ENCODE results near the gene RSPRY1.
A peak's percentile ranks its signal among the peaks of the same experiment; 100 is the strongest.
"Not testable (repeated sequence)": the region's sequence is repeated elsewhere in the genome, so short reads cannot be mapped to it uniquely, and the experiment has no call there.

The RSPRY1 gene

DNA sequence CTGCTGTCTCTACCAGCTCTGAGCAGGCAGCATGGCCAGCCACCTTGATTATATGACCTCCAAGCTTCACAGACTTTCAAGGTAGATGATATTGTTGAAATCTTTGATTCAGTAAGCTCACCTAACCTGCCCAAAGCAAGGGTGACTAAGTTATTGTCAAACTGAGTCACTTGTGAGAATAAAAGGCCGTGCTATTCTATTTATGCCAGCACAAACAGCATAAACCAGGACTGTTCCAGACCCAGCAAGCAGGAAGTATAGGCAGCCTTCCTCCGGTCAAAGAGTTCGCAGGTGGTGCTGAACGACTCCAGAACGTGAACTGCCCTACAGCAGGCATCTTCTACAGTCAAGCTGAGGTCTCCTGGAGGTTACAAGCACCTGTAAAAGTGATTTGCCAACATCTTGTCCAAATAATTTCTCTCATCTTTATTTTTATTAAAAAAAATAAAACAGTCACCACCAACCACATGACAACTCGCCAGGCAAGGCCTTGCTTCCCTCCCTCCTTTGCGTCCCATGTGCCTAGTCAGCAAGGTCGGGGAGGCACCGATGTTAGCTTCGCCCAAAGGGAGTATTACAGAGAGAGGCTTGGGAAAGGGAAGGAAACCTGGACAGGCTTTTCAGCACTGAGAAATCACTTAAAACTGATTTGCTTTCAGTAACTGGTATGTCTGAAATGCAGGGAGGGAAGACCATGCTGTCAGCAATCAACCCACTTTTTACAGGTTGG is 69.7 kb downstream of the RSPRY1 start:
- no peak for DNase-seq (ENCODE audit: low read depth in 2 of 2)

DNA sequence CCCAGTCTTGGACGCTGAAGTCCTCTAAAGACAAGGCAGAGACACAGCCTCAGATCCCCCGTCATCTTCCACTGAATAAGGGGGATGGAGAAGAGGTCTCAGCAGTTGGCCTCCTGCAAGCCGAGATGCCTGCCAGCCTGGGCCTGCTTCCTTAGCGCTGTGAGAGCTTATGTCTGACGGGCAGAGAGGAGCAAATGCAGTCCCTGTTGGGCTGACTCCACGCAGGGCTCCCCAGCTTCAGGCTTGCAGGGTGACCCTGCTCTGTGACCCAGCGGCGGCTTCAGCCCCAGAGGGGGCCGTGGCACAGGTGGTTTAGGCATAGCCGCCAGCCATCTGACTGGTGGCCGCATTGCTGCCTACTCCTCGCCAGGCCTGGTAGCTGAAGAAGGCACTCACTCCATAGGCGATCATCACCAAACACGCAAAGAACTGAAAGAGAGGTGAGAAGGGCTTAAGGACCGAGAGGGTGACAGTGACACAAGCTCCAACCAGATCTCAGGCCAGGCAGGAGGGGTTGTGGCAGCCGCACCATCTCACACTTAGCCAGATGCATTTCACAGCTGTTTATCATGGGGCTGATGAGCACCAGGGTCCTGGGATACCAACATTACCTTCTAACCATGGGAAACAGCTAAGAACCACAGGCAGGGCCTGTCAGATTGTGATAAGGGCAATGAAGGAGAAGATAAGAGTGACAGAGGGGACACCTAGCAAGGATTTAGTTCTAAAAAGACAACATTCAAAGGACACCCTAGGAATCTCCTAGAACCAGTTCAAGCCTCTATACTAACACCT is 70.7 kb downstream of the RSPRY1 start:
- DNase-seq (ENCODE audit: low read depth in 2 of 2): no peak

DNA sequence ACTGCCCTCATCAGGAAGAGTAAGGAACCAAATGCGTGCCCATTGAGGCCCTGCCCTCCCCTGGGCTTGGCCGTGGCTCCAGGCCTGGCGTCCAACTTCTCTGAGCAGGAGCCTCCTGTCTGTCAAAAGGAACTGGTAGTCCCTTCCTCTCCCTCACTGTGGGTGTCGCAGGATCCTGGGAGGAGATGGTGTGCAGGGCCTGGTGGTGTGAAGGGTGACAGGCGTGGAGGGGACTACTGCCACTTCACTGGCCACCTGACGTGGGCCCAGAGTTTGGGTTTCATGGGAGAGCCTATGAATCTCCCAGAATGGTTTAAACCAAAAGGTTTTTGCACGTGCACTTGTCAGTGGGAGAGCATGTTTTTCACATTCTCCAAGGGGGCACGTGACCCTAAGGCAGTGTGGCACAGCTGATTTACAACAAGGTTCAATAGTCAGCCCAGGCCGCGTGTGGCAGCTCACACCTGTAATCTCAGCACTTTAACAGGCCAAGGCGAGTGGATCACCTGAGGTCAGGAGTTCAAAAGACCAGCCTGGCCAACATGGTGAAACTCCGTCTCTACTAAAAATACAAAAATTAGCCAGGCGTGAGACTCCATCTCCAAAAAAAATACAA is 71.4 kb downstream of the RSPRY1 start:
- DNase-seq (ENCODE audit: low read depth in 2 of 2): no peak

DNA sequence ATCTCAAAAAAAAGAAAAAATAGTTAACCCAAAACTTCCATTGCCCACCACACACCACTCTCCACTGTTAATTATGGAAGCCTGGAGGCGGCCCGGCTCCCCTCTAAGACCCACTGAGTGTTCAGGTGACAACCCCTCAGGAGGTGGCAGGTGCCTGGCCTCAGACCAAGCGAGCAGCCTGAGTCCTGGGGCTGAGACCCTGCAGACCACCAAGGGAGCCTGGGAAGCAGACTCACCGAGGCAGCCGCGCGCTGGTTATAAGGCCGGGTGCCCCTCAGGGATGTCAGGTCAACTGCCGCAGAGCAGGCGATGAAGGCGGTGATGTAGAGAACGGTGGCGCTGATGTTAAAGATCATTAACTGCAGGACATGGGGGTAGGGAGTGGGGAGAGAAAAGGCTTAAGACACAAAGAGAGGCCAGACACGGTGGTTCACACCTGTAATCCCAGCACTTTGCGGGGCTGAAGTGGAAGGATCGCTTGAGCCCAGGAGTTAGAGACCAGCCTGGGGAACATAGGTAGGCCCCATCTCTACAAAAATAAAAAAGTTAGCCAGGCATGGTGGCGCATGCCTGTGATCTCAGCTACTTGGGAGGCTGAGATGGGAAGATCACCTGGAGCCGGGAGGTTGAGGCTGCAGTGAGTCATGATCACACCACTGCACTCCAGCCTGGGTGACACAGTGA is 72.2 kb downstream of the RSPRY1 start:
- DNase-seq (ENCODE audit: low read depth in 2 of 2): no peak

DNA sequence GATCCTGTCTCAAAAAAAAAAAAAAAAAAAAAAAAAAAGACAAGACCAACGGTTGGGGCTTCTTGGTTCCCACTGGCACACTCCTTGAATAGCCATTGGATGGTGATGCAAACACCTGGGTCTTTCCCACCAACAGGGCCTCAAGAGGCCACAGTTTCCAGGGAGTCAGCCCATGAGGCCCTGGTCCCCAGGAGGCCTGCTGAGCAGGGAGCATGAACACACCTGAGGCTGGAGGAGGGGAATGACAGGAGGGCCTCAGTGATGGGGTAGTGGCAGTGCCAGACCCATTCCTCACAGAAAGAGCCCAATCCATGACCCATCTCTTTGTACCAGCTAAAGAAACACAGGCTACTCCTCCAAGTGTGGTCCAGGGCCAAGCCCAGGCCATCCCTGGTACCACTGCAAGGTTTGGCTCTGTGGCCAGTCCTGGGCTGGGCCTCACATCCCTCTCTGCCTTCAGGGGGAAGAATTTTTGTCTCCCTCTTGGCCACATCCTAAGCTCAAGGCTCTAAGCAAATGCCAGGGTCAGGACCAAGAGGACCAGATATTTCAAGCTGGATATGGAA is 72.9 kb downstream of the RSPRY1 start:
- DNase-seq (ENCODE audit: low read depth in 2 of 2): no peak

DNA sequence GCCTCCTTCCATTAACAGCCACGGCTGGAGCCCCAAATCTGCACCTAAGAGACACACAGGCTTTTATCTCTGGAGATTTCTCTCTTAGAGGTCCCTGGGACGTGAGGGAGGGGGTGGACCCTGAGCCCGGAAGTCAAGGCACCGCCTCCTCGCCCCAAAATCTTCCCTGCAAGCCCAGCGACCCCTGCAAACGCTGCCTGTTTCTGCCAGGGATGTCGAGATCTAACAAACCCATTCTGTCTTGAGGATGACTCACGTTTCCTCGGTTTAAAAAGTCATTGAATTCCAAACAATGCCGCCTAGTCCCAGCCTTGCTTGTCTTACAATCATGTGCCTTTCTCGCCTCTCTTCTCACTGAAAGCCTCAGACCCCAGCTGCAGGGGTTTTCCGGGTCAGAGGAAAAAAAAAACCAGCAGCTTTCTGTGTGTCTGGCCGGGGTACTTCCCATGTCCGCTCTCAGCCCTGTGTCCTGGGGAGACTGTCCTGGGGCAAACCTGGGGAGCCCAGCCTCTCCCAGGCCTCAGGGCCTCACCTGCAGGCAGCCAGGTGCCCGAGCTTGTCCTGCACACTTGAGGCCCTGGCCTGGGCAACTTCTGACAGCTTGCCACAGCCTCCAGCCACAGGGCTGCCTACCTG is 74.3 kb downstream of the RSPRY1 start:
- peak in 1 of 2 donors; percentile 8 for DNase-seq (ENCODE audit: low read depth in 2 of 2)

DNA sequence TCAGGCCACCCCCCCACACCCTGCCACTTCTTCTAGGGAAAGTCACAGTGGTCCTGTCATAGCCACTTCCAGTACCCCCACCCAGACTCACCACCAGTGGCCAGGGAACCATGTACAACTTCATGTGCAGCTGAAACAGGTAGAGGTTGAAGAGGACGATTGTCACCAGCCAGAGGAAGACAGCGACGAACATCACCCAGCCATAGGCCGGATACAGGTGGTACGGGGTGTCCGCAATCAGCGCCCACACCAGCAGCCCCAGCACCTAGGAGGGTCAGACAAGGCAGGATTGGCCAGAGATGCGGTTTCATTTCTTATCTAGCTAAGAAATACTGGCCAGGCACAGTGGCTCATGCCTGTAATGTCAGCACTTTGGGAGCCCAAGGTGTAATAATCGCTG is 75.7 kb downstream of the RSPRY1 start:
- DNase-seq (ENCODE audit: low read depth in 2 of 2): no peak

DNA sequence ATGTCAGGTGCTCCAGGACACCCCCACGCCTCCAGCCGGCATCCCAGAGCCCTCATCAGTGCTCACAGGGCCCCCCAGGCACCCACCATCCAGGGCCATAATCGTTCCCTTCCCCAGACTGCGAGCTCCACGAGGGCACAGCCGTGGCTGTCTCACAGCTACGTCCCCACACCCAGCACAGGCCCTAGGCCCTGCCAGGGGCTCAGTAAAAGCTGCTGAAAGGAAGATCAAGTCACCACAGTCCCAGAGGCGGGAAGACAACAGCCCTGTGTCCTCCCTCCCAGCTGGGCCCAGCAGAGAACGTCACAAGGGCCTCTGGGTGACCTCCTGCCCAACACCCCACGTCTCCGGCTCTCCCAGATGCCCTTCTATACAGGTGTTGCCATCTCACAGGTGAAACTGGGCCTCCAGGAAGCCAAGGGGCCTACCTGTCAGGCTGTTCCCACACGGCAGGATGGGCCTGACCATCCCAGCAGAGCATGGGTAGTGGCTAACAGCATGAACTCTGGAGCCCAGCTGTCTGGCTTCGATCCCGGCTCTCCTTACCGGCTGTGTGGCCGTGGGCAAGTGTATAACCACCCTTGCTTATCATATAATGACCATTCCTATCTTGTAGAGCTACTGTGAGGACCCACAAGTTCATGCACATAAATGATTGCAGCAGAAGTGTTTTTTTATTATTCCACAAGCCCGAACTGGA is 76.9 kb downstream of the RSPRY1 start:
- DNase-seq (ENCODE audit: low read depth in 2 of 2): no peak

DNA sequence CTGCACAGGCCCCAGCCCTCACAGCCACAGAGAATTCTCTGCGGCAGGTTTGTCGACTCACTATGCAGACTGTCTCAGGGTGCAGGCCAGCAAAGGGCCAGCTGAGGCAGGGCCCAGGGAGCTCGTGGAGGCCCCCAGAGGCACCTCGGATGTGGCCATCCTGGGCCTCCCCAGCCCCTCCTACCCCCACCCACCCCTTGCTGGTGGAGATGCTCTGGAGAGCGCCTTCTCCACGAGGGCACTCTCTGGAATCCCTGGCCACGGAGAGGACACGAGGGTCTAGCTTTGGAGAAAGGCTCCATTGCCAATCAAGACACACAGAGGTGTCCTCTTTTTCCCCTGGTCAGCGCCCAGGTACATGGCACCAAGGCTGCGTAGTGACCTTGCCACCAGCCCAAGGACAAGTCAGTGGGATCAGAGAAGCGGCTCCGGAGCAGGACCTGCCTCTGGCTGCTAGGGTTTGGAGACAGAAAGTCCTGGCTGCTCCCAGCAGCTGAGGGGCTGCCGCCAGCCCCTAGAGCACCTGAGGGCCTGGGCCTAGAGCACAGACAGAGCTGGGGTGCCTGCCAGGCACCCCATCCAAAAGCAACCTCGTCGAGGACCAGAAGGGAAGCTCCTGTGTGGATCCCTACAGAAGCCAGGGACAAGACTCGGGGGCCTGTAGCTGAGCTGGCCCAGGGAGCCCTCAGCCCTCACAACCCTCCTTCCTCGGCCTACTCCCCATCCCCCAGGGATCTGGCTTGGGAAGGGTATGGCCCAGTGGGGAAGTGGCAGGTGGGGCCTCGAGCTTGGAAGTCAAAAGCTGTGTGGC is 77.6 kb downstream of the RSPRY1 start:
- DNase-seq (ENCODE audit: low read depth in 2 of 2): no peak

DNA sequence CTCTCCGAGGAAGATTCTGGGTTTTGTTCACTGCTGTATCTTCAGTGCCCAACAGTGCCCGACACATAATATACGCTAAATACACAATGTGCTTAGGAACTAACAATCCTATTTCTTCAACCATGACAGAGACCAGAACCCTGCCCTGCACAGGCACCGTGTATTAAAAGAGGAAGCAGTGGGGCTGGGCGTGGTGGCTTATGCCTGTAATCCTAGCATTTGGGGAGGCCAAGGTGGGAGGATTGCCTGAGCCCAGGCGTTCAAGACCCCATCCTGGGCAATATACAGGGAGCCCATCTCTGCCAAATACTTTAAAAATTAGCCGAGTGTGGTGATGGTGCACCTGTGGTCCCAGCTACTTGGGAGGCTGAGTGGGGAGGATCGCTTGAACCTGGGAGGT is 78.3 kb downstream of the RSPRY1 start:
- DNase-seq (ENCODE audit: low read depth in 2 of 2): no peak

DNA sequence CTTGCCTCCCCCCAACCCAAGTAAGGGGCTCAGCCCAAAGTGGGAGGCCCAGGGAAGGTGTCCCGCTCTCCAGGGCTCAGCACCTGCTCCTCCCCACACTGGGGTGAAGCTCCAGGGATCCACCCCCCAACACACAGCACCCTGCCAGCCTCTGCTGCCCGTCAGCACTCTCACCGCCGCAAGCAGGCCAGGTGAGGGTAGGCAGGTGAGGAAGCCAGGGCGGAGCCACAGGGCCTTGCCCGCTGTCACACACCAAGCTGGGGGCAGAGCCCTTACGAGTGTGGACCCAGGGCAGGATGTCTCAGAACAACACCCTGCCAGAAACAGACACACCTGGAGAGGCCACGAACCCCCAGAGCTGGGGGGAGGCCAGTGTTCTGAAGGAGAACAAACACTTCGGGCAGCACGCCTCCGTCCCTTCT is 78.8 kb downstream of the RSPRY1 start:
- no peak for DNase-seq (ENCODE audit: low read depth in 2 of 2)

DNA sequence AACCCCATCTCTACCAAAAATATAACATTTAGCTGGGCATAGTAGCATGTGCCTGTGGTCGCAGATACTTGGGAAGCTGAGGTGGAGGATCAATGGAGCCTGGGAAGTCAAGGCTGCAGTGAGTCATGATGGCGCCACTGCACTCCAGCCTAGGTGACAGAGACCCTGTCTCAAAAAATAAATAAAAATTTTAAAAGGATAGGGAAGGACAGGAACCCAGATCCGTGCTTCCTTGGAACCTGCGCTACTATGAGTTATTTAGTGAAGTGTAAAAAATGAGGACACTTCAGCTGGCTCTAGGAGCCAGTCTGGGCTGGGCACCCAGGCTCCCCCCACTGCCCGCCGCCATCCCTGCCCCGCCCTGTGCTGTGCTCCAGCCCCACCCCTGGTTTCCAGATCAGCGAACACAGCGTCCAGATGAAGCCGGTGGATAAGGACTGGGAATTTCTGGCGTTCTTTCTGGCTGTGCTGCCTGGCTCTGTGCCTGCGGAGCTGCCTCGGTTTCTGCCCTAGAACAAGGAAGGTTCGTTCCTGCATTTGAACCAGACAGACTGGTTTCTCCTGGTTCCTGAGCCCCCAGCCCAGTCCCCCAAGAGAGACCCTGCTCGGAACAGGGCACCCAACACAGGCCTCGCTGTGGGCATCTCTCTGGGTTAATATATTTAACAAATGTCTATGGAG is 79.9 kb downstream of the RSPRY1 start:
- no peak for DNase-seq (ENCODE audit: low read depth in 2 of 2)

DNA sequence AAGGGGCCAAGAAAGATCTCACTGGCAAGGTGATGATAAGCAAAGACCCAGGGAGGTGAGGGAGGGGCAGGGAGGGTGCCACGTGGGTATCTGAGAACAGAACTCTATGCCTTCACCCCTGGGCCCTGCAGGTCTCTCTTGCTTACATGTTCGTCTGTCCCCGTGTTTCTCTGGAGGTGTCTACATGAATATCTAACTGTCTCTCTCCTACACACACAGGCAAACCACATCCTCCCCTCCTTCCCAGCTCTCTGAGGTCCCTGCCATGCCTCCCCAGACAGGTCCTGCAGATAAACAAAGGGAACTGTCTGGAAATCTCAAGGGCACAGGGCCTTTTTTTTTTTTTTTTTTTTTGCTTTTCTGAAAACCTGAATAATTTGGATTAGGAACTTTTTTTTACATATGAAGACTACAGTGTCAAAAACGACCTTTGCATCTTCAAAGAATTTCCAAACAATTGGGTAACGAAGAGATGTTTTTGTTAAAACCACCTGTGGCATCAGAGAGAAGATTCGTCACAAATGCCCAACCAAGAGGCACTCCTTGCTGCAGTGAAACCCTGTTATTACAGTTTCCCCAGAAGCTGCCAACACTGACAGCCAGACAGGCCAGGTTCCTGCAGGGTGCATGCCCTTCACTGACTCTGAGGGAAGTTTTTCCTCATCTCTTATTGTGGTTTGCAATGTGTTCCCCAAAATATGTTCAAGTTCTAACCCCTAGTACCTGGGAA is 80.6 kb downstream of the RSPRY1 start:
- DNase-seq (ENCODE audit: low read depth in 2 of 2): no peak

DNA sequence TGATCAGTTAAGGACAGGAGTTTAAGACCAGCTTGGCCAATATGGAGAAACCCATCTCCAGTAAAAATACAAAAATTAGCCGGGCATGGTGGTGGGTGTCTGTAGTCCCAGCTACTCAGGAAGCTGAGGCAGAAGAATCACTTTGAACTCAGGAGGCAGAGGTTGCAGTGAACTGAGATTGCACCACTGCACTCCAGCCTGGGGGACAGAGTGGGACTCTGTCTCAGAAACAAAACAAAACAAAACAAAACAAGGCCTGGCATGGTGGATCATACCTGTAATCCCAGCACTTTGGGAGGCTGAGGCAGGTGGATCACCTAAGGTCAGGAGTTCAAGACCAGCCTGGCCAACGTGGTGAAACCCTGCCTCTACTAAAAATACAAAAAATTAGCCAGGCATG is 81.2 kb downstream of the RSPRY1 start:
- not testable (repeated sequence) for DNase-seq (ENCODE audit: low read depth in 2 of 2)

DNA sequence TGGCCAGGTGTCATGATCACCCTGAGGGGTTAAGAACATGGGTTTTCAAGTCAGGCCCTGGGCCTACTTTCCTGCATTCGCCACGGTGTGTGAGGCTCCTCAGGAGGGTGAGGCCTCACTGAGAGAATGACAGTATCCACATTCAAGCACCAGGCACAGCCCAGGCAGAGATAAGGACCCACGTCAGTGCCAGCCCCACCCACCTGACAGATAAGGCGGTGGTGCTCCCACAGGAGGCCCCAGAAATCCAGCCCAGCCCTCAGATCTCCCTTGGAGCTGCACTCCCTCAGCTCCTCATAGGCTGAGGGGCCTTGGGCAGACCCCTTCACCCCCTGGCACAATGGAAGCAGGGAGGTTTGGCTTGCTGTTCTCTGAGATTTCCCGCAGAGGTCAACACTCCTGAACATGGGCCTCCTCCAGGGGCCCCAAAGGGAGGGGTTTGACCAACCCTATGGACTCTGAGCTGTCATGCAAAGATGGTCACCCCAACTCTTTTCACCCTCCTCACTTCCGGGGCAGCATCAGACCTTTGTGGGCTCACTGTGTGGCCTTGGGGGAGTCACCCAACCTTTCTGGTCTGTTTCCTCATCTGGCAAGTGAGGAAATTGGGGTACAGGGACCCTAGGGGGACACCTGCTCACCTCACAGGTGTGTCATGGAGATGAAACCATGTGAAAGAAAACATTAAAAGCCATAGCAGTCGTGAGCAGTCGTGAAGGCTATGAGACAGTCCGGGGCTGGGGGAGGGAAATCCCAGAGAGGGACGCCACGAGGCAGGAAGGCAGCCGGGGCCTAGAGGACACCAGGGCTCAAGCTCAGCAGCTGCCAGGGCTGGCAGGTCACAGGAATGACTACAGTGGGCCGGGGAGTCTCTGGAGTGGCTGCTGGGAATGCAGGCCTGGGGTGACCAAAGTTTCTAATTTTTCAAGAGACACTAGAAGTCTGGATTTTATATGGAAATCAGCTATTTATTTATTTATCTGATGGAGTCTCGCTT is 83.0 kb downstream of the RSPRY1 start:
- no peak for DNase-seq (ENCODE audit: low read depth in 2 of 2)

DNA sequence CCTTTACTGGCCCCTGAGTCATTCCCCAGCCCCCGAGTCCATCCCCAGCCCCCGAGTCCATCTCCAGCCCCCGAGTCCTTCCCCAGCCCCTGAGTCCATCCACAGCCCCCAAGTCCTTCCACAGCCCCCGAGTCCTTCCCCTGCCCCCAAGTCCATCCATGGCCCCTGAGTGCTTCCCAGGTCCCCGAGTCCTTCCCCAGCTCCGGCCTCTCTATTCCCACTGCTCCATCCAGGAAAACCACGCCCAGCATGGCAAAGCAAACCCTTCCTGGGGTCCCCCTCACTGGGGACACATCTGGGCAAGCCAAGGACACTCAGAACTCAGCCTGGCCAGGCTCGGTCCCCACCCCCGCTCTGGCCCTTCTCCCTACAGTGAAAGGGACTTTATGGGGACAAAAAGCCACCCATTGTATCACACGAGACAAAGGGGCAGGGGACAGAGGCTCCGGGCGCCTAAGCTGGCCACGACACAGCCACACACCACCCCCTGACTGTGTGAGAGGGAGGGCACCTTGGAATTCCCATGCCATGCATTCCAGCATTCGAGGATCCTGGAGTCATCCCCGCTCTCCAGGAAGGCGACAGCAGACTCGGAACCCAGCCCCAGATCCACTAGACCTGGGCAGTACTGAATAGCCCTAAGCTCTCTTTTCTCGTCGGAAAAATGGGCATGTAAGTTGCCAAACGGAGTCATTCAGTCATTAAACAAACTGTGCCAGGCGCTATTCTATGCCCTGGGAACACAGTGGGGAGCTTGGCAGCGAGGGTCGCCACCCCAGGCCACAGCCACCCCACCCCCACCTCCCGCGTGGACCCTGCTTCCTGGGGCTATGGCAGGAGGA is 84.3 kb downstream of the RSPRY1 start:
- DNase-seq (ENCODE audit: low read depth in 2 of 2): no peak

DNA sequence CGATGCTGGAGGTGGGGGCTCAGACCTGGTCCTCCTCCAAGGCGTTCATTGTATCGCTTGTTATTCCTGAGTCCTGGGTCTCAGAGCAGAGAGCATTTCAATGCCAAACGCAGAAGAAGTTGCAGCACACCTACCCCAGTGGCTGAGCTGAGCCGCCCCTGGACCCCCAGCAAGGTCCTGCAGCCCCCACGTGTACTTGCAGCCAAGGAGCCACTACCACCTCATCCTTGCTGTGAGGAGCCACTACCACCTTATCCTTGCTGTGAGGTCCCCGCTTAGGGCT is 84.9 kb downstream of the RSPRY1 start:
- DNase-seq (ENCODE audit: low read depth in 2 of 2): no peak
